A549 (cell line): ENCODE measurements around the gene TSPAN5. TPM values are rescaled to one million over a fixed set of nuclear protein-coding genes. Genes with fewer than 3 reads are reported as not detected.

Experiments
- ATAC-seq, 2 experiments: fragments of 200-7000 bp in 1 of 2; fragments of >200 bp in 1 of 2; cut with Nextera tagmentation in 1 of 2; cut with Tn5 transposase in 1 of 2; 3 replicates each; pipeline versions ENCODE4 v1.8.0 to v1.9.1; 2018 to 2020; ENCODE audit warnings: mild to moderate bottlenecking in 1 of 2, moderate library complexity in 1 of 2
- CTCF ChIA-PET: fragments of 300-600 bp; sonication (Branson Sonifier 250); formaldehyde crosslinking; extraction: SDS; loops from one replicate; lab custom pipeline; 2021; ENCODE audit warnings: antibody characterized with exemption, inconsistent platforms; lab: Yijun Ruan, JAX
- POLR2A ChIA-PET: fragments of 350-600 bp; formaldehyde crosslinking; extraction: SDS; loops from one replicate; lab custom pipeline; 2021; ENCODE audit warnings: antibody characterized with exemption, inconsistent platforms; lab: Yijun Ruan, JAX
- DNase-seq, 2 experiments: peaks; one replicate each; pipeline versions ENCODE4 v3.0.0 to v3.0.0-alpha.2; 2011 to 2016; ENCODE audit warnings: low read depth in 1 of 2, low spot score in 1 of 2
- FAIRE-seq: peaks from 2 replicates; lab custom pipeline; 2011; peaks lifted over from hg19 to GRCh38; lab: Jason Lieb, UNC
- H3K27ac ChIP-seq, 2 experiments: fragments of >200 bp; sonication (Bioruptor Twin); formaldehyde crosslinking; 3 replicates each; pipeline ENCODE4 v1.5.1; 2016 to 2017
- H3K4me1 ChIP-seq: fragments of >200 bp; sonication (Bioruptor Twin); formaldehyde crosslinking; 3 replicates; pipeline ENCODE4 v1.6.1; 2016
- H3K4me2 ChIP-seq: fragments of >200 bp; sonication (Bioruptor Twin); formaldehyde crosslinking; 3 replicates; pipeline ENCODE4 v1.6.1; 2016
- H3K4me3 ChIP-seq: fragments of >200 bp; sonication (Bioruptor Twin); formaldehyde crosslinking; 3 replicates; pipeline ENCODE4 v1.5.1; 2016
- H3K9me3 ChIP-seq: fragments of >200 bp; sonication (Bioruptor Twin); formaldehyde crosslinking; 3 replicates; pipeline ENCODE4 v1.6.1; 2016
- BHLHE40 ChIP-seq: IDR thresholded peaks from 2 replicates; pipeline ENCODE4 v1.6.1; 2012; ENCODE audit warnings: low read depth, low read length, inconsistent platforms
- CBX8 ChIP-seq: fragments of 200-600 bp; sonication (generic); IDR thresholded peaks from 2 replicates; pipeline ENCODE4 v1.6.1; 2016
- CTCF ChIP-seq: fragments of >200 bp; sonication (Bioruptor Twin); formaldehyde crosslinking; IDR thresholded peaks from 3 replicates; pipeline ENCODE4 v1.5.1; 2016
- E2F6 ChIP-seq: IDR thresholded peaks from 2 replicates; pipeline ENCODE4 v1.6.1; 2012; ENCODE audit warnings: low read depth, borderline replicate concordance
- EHMT2 ChIP-seq: fragments of 200-600 bp; sonication (generic); IDR thresholded peaks from 2 replicates; pipeline ENCODE4 v1.6.1; 2016; ENCODE audit warnings: antibody characterized with exemption, low read depth, mild to moderate bottlenecking, moderate library complexity
- ELK1 ChIP-seq: fragments of 150-350 bp; IDR thresholded peaks from 2 replicates; pipeline ENCODE4 v1.6.1; 2014; ENCODE audit warnings: low read depth, mild to moderate bottlenecking, low read length
- EP300 ChIP-seq, 2 experiments: fragments of >200 bp; sonication (Bioruptor Twin); formaldehyde crosslinking; IDR thresholded peaks; 2 replicates in 1 of 2; 3 replicates in 1 of 2; pipeline ENCODE4 v1.6.1; 2016 to 2017
- FOXS1 ChIP-seq: fragments of 250-450 bp; sonication (Bioruptor Pico); IDR thresholded peaks from 2 replicates; pipeline ENCODE4 v1.5.0; 2020; ENCODE audit warnings: mild to moderate bottlenecking, moderate library complexity
- HES2 ChIP-seq: fragments of >200 bp; sonication (Bioruptor Twin); formaldehyde crosslinking; IDR thresholded peaks from 2 replicates; pipeline ENCODE4 v1.6.1; 2016
- HMGXB4 ChIP-seq: fragments of 250-450 bp; sonication (Bioruptor Pico); IDR thresholded peaks from 2 replicates; pipeline ENCODE4 v1.5.0; 2021; ENCODE audit warnings: mild to moderate bottlenecking, moderate library complexity, borderline replicate concordance
- HOXA7 ChIP-seq: fragments of 250-450 bp; sonication (Bioruptor Pico); IDR thresholded peaks from 2 replicates; pipeline ENCODE4 v1.5.0; 2020; ENCODE audit warnings: mild to moderate bottlenecking, moderate library complexity
- HOXB13 ChIP-seq: fragments of 250-450 bp; sonication (Bioruptor Pico); IDR thresholded peaks from 2 replicates; pipeline ENCODE4 v1.5.0; 2020; ENCODE audit warnings: low read depth, mild to moderate bottlenecking, moderate library complexity
- HOXB5 ChIP-seq: fragments of 250-450 bp; sonication (Bioruptor Pico); IDR thresholded peaks from 2 replicates; pipeline ENCODE4 v1.5.0; 2020; ENCODE audit warnings: mild to moderate bottlenecking, moderate library complexity
- JUN ChIP-seq, 2 experiments: fragments of >200 bp; sonication (Bioruptor Twin); formaldehyde crosslinking; IDR thresholded peaks; 2 replicates in 1 of 2; 3 replicates in 1 of 2; pipeline ENCODE4 v1.6.1; 2016 to 2017
- JUNB ChIP-seq: fragments of >200 bp; sonication (Bioruptor Twin); formaldehyde crosslinking; IDR thresholded peaks from 2 replicates; pipeline ENCODE4 v1.6.1; 2016
- MYC ChIP-seq: IDR thresholded peaks from 2 replicates; pipeline ENCODE4 v1.6.1; 2012; ENCODE audit warnings: mild to moderate bottlenecking, inconsistent platforms, low read length, improper control_type of control experiment, borderline replicate concordance
- NPAS2 ChIP-seq: fragments of 250-450 bp; sonication (Bioruptor Pico); IDR thresholded peaks from 2 replicates; pipeline ENCODE4 v1.8.0; 2022; ENCODE audit warnings: mild to moderate bottlenecking, moderate library complexity, borderline replicate concordance
- PBX3 ChIP-seq: IDR thresholded peaks from 2 replicates; pipeline ENCODE4 v1.6.1; 2012
- RCOR1 ChIP-seq: fragments of 150-350 bp; IDR thresholded peaks from 2 replicates; pipeline ENCODE4 v1.6.1; 2014; ENCODE audit warnings: antibody characterized with exemption, low read length, low read depth
- RFX5 ChIP-seq: fragments of 450-650 bp; IDR thresholded peaks from 2 replicates; pipeline ENCODE4 v1.7.1; 2014; ENCODE audit warnings: antibody characterized with exemption, mild to moderate bottlenecking, moderate library complexity
- TFCP2L1 ChIP-seq: fragments of 250-450 bp; sonication (Bioruptor Pico); IDR thresholded peaks from 2 replicates; pipeline ENCODE4 v1.5.0; 2021; ENCODE audit warnings: mild to moderate bottlenecking
- USF2 ChIP-seq: fragments of 450-650 bp; IDR thresholded peaks from 2 replicates; pipeline ENCODE4 v1.6.1; 2014; ENCODE audit warnings: antibody characterized with exemption
- ZSCAN20 ChIP-seq: fragments of 250-450 bp; sonication (Bioruptor Pico); IDR thresholded peaks from 2 replicates; pipeline ENCODE4 v1.8.0; 2022; ENCODE audit warnings: mild to moderate bottlenecking, moderate library complexity
- WGBS: methylation state at CpG from one replicate; pipeline ENCODE4 v1.1.6; 2017; ENCODE audit errors: missing lambda C conversion rate; 5-methylcytosine and 5-hydroxymethylcytosine counted together
- polyA plus RNA-seq, 4 experiments: library from polyadenylated mRNA; depleted of rRNA in 3 of 4; stranded (reverse); fragments of >200 nt; fragmentation: RNase III in 1 of 4; extraction: RNeasy Plus Mini Kit Qiagen cat#74134 plus additional on column Dnase treatment in 1 of 4; gene quantifications; 2 replicates in 3 of 4; 3 replicates in 1 of 4; pipeline ENCODE4 v1.2.3, GENCODE V29; 2011 to 2017

The TSPAN5 gene
- polyA plus RNA-seq, 2 of the 4 experiments (the other 2 are of a cell fraction): 9.5 to 12.4 TPM

GRCh38 chr4:98503676-98504075, 154.7 kb downstream of the TSPAN5 start:
- Histone ChIP-seq H3K4me3 (no peak overlapping the region), H3K4me2 (no peak overlapping the region), H3K27ac (no peak overlapping the region), H3K4me1 (peaks cover 14% of the 10 kb centered on the region), H3K9me3 (no peaks in the 10 kb centered on the region)
- CTCF ChIA-PET: no interaction called here
- POLR2A ChIA-PET: no interaction called here
- TF ChIP-seq HES2: no peak
- no peak for TF ChIP-seq MYC
- no peak for TF ChIP-seq USF2
- TF ChIP-seq CBX8: no peak
- TF ChIP-seq RCOR1: no peak
- no peak for TF ChIP-seq FOXS1 (CRISPR knock-in tag)
- no peak for TF ChIP-seq HOXB13 (CRISPR knock-in tag)
- TF ChIP-seq JUNB: no peak
- no peak for TF ChIP-seq HOXB5 (CRISPR knock-in tag)
- no peak for TF ChIP-seq BHLHE40
- no peak for TF ChIP-seq NPAS2 (CRISPR knock-in tag)
- TF ChIP-seq E2F6: no peak
- no peak for TF ChIP-seq EHMT2
- TF ChIP-seq CTCF: no peak
- no peak for TF ChIP-seq HMGXB4 (CRISPR knock-in tag)
- no peak for TF ChIP-seq RFX5
- no peak for TF ChIP-seq PBX3
- FAIRE-seq (no peak), ATAC-seq (no peak), DNase-seq (no peak)

- H3K4me2 ChIP-seq: no peak overlapping the region
- 90% methylated on average over 1 of the region's 1 CpG for WGBS
- no peak for ATAC-seq
- no peak for DNase-seq
- H3K4me1 ChIP-seq: peaks cover 14% of the 10 kb centered on the region
- TF ChIP-seq HOXA7 (CRISPR knock-in tag) (no peak), E2F6 (no peak), EP300 (IDR thresholded peaks at IDR 0.05) (no peak), TFCP2L1 (no peak), ZSCAN20 (CRISPR knock-in tag) (no peak), ELK1 (no peak), JUN (IDR thresholded peaks at IDR 0.05) (no peak), MYC (no peak), HOXB5 (CRISPR knock-in tag) (no peak)
- TF ChIP-seq, all 56 proteins: peak for 0
- Histone ChIP-seq H3K9me3 (no peaks in the 10 kb centered on the region), H3K27ac (no peak overlapping the region), H3K4me3 (no peak overlapping the region)
- FAIRE-seq: no peak
- POLR2A ChIA-PET: no interaction called here
- CTCF ChIA-PET: no interaction called here
Observed at GRCh38 chr4:98502624-98503023, 155.8 kb downstream of the TSPAN5 start.
